ENCODE results near the gene DYNLT3. TPM values are rescaled to one million over a fixed set of nuclear protein-coding genes. Genes with fewer than 3 reads are reported as not detected.

DYNLT3 gene, protein sequence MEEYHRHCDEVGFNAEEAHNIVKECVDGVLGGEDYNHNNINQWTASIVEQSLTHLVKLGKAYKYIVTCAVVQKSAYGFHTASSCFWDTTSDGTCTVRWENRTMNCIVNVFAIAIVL
- total RNA-seq, result 10 to 100 TPM; 12.7 to 22.2 (median 15.0) TPM

DNA sequence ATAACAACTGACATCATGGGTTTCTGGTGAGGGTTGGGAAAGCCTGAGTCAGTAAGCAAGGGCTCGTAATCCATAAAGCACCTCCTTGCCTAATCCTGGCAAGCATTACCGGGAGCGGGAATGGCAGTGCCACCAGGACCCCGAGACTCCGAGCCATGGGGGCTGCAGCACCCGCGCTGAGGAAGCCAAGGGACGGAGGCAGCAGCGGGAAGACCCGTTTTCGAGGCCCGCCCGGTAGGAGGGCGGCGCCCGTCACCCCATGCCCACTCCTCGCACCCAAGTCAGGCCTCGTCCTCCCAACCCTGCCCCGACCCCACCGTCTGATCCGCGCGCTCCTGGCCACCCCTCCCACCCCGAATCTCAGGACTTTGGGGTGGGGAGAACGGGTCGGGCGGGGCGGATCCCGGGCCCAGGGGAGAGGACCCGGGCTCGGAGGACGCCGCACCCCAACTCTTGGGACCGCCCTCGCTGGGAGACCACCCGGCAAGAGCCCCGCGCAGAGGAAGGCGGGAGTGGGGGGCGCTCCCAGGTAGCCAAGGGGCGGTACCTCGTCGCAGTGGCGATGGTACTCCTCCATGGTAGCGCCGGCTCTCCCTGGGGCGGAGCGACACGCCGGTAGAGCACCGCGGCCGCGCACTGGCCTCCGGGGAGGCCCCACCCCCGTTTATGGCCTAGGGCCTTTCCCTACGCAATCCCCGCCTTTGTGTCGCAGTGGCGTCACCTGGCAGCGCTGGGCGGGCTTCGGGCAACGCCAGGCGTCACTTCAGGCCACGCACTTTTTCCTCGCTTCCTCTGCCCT is at the start of gene DYNLT3:
Gene DYNLT3 (minus strand): TSS at position 638 of the 799 bp plus-strand sequence. CDS start 61 bp downstream, at position 577.
- Histone ChIP-seq H3K27ac (peak within 1 kb of the TSS; percentile 86 to 90 (median 88)), H3K27me3 (no peaks in the 10 kb centered on the region), H3K4me3 (peak within 1 kb of the TSS; percentile 67 to 88 (median 83)), H3K4me1 (peaks cover 0 to 4% of the 10 kb centered on the region in 2 donors), H3K36me3 (no peaks in the 10 kb centered on the region), H3K9me3 (no peaks in the 10 kb centered on the region)
- intact Hi-C loops (cut with DNase I; ENCODE audit: low total_unique reads), result loop anchor here (1.0 to 2.0 kb wide), 2 partner anchors 26 to 480 kb away; partner anchors contain the start of gene RPGR
- TF ChIP-seq, protein P1, sequence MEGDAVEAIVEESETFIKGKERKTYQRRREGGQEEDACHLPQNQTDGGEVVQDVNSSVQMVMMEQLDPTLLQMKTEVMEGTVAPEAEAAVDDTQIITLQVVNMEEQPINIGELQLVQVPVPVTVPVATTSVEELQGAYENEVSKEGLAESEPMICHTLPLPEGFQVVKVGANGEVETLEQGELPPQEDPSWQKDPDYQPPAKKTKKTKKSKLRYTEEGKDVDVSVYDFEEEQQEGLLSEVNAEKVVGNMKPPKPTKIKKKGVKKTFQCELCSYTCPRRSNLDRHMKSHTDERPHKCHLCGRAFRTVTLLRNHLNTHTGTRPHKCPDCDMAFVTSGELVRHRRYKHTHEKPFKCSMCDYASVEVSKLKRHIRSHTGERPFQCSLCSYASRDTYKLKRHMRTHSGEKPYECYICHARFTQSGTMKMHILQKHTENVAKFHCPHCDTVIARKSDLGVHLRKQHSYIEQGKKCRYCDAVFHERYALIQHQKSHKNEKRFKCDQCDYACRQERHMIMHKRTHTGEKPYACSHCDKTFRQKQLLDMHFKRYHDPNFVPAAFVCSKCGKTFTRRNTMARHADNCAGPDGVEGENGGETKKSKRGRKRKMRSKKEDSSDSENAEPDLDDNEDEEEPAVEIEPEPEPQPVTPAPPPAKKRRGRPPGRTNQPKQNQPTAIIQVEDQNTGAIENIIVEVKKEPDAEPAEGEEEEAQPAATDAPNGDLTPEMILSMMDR (IDR thresholded peaks at IDR 0.05 in 4 of 5, conservative IDR thresholded peaks at IDR 0.05 in 1 of 5), result no peak
- TF ChIP-seq POLR2A (IDR thresholded peaks at IDR 0.05), result peak; percentile 88 to 89
- DNase-seq, result peak; percentile 58 to 76
- peak; percentile 94 to 95 for ATAC-seq
- in situ Hi-C loops (cut with MboI; ENCODE audit: low sequenced_read_pairs in 4 of 4), result no loop called here

DNA sequence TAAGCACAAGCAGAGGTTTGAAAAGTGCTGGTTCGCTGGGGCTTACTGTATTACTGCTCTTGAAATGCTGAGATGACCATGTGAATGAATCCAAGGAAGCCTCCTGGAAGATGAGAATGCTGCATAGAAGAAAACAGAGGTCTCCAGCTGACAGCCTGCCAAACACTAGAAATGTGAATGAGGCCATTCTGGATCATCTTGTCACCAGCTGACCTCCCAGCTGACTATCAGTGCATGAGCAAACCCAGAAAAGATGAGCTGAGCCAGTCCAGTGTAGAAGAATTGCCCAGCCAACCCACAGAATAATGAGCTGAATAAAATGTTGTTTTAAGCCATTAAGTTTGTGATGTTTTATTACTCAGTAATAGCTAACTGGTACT is 49.1 kb upstream of the DYNLT3 start:
- Histone ChIP-seq H3K4me3 (no peak overlapping the region), H3K27me3 (no peaks in the 10 kb centered on the region), H3K36me3 (no peaks in the 10 kb centered on the region), H3K9me3 (no peaks in the 10 kb centered on the region), H3K27ac (no peak overlapping the region), H3K4me1 (no peaks in the 10 kb centered on the region)
- DNase-seq, result no peak
- TF ChIP-seq, protein P1 (IDR thresholded peaks at IDR 0.05 in 4 of 5, conservative IDR thresholded peaks at IDR 0.05 in 1 of 5), result no peak
- no peak for TF ChIP-seq POLR2A (IDR thresholded peaks at IDR 0.05)
- no peak for ATAC-seq
- in situ Hi-C loops (cut with MboI; ENCODE audit: low sequenced_read_pairs in 4 of 4), result no loop called here
- intact Hi-C loops (cut with DNase I; ENCODE audit: low total_unique reads), result no loop called here

DNA sequence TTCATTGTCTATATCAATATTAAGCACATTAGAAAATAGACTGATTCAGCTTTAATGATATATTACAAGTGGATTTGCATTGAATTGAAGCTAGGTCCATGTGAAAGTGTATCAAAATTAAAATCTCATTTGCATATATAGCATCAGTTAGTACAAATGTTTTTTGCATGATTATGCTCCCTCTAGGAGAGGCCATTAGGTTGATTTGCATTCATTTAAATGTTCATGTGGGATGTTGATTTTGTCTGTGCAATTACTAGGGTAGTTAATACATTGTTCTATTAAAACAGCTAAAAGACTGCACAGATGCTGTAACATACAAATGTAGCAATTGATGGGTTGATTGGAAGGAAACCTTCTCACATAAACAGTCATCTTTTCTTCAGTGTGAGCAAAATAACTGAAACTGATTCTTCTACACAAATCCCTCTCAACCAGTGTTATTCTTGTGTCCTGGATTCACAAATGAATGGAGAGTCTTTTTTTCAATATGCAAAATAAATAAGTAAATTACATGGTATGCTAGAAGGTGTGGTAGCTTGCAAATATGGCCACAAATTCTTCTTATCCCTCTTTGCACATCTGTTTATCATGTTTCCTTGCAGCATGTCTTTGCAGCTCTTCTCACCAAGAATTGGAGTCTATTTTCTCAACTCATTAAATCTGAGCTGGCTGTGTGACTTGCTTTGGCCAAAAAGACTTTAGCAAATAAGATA is 48.6 kb upstream of the DYNLT3 start:
- Histone ChIP-seq H3K27me3 (no peaks in the 10 kb centered on the region), H3K4me3 (no peak overlapping the region), H3K9me3 (no peaks in the 10 kb centered on the region), H3K27ac (no peak overlapping the region), H3K4me1 (no peaks in the 10 kb centered on the region), H3K36me3 (no peaks in the 10 kb centered on the region)
- DNase-seq, result no peak
- in situ Hi-C loops (cut with MboI; ENCODE audit: low sequenced_read_pairs in 4 of 4), result no loop called here
- intact Hi-C loops (cut with DNase I; ENCODE audit: low total_unique reads), result no loop called here
- TF ChIP-seq POLR2A (IDR thresholded peaks at IDR 0.05), result no peak
- TF ChIP-seq, protein P1 (IDR thresholded peaks at IDR 0.05 in 4 of 5, conservative IDR thresholded peaks at IDR 0.05 in 1 of 5), result no peak
- ATAC-seq, result no peak

DNA sequence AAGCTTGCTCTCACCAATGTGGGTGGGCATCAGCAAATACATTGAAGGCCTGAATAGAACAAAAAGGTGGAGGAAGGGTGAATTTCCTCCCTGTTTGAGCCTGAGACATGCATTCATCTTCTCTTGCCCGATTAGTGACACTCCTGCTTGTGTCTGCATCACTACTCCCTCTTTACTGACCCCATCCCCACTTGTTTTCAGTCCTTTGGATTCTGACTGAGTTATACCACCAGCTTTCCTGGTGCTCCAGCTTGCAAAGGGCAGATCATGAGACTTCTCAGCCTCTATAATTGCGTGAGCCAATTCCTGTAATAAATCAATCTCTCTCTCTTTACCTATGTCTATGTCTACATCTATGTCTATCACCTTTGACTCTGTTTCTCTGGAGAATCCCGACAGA is 47.4 kb upstream of the DYNLT3 start:
- no peak for ATAC-seq
- in situ Hi-C loops (cut with MboI; ENCODE audit: low sequenced_read_pairs in 4 of 4) (no loop called here), intact Hi-C loops (cut with DNase I; ENCODE audit: low total_unique reads) (no loop called here)

More for the DNA sequence above, 47.4 kb upstream of the DYNLT3 start:
- TF ChIP-seq, protein P1 (IDR thresholded peaks at IDR 0.05 in 4 of 5, conservative IDR thresholded peaks at IDR 0.05 in 1 of 5), result no peak
- no peak for TF ChIP-seq POLR2A (IDR thresholded peaks at IDR 0.05)
- Histone ChIP-seq H3K27me3 (no peaks in the 10 kb centered on the region), H3K36me3 (no peaks in the 10 kb centered on the region), H3K4me3 (no peak overlapping the region), H3K9me3 (no peaks in the 10 kb centered on the region), H3K4me1 (no peaks in the 10 kb centered on the region), H3K27ac (no peak overlapping the region)
- no peak for DNase-seq
